Fibroblast of skin of left biceps (primary cell): ENCODE data around the gene OSBPL10.

Experiments
- DNase-seq, 2 experiments: peaks; one replicate each; pipeline ENCODE4 v3.0.0-alpha.2; 2013; ENCODE audit warnings: low read depth in 2 of 2

OSBPL10 gene

DNA sequence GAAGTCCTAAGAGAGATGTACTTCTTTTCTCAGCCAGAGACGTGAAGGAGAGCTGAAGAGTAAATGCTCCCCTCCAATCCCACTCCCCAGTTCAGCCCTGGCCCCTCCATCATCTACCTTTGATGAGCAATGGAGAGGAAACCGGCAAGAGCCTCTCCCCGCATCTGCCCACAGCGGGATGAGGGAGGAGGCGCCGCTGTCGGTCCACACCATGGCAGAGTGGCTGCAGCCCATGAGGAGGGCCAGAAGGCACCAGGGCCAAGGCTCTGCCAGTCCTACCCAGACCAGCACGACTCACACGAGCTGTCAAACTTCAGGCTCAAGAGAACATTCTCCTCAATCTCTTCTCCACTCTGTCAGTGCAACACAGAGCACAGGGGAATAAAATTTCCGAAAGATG lies 129.8 kb downstream of the OSBPL10 start:
- DNase-seq: no peak

GRCh38 chr3:31848911-31849310 lies 132.2 kb downstream of the OSBPL10 start:
- DNase-seq: no peak

- DNase-seq: no peak
These were observed 132.8 kb downstream of the OSBPL10 start for GRCh38 chr3:31848163-31848818.

DNA sequence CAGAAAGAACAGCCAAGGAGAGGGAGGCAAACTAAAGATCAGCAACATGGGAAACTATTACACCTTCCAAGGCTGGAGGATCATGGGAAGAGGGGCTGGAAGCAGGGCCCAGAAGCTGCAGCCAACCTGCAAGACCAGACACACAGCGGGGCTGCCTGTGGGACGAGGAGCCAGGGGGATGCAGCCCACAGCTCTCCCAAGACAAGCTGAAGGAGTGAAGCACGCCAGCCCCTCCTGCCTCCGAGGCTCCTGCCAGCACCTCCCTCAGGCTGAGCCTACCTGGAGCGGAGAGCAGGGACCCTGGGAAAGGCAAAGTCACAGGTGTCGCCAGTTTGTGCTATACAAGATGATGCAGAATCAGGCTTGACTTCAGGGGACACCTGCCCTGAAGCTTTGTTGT lies 133.3 kb downstream of the OSBPL10 start:
- DNase-seq: no peak

- no peak for DNase-seq
These were observed 139.5 kb downstream of the OSBPL10 start for GRCh38 chr3:31841515-31841914.

DNA sequence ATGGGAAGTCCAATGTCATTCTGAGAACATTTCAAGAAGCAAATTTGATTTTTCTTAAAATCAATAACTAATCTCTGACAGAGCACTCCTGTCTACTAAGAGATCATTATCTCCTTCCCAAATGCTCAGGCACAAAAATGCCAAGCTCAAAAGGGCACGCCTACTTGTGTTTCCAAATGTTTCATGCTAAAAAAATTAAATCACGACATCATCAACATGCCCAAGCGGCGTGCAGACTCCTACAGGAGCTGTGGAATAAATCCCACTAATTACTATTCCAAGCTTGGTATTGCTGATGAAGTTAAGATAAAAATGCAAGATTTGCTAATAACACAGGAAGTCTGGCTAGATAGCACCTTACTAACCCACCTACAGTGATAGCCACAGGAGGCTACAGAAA lies 140.8 kb downstream of the OSBPL10 start:
- DNase-seq: no peak

GRCh38 chr3:31839144-31839917 lies 141.7 kb downstream of the OSBPL10 start:
- DNase-seq: no peak

DNA sequence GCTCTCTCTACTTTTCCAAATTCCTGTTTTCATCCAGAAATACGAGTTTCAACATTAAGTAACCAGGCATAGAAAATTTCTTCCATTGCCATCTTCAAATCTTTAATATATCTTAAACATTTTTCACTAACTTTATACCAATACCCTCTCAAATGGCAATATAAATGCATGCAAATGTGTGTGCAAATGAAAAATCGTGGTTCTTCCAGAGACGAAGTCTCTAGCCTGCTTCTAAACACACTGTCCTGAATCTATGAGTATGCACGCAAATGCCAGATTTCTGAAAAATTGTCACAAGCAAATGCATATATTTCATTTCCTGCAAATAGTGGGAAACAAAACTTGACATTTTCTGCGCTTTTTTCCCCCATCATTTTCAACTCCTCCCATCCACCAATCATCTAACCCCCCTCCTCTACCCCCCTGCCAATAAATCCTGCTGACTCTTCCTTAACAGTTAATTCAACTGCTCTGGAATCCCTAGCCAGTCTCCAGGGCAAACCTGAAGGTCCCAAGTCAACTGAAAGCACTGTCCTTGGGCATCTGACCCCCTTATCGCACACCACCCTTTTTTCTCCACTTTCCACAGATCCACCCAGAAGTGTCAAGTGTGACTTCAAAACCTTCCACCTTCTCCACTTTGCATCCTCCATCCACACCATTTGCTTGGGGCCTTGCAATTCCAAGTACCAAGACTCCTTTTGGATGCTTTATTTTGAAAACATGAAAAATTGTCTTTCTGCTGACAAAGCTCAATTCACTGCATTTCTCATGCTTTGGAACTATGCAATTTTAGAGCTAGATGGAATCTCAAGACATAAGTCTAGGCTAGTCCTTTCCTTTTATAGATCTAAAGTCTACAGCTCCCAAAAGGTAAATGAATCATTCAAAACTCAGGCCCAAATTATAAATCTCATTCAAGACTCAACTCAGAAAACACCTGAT lies 144.7 kb downstream of the OSBPL10 start:
- DNase-seq: no peak

DNA sequence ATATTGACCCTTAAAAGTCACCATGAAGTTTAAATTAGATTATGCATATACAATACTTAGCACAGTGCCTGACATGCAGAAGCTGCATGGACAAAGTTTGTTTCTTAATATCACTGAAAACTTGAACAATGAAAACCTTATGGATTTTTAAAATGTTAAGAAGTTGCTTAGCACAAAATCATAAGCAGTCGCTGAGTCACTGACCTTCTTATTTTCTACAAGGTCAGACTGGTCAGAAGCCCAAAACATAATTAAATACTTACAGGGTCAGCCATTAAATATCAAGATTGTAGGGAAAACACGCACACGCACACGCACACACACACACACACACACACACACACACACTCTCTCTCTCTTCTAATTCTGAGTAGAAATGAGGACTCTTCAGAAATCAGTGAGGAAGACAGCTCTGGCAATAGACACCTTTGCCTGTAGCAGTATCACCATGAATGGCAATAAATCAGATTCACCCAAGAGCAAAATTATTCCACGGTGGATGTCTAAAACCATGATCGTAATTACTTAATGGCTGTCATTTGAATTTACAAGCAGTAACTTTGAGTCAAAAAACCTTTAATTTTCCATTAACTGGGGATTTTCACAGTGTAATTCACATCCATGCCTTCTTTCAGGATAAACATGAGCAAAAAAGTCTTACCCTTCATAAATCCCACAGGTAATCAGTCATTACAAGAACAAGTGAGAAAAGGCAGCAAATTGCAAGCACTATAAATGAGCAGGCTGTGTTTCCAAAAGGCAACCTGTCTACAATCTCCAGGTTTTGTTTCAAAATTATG lies 147.5 kb downstream of the OSBPL10 start:
- no peak for DNase-seq

DNA sequence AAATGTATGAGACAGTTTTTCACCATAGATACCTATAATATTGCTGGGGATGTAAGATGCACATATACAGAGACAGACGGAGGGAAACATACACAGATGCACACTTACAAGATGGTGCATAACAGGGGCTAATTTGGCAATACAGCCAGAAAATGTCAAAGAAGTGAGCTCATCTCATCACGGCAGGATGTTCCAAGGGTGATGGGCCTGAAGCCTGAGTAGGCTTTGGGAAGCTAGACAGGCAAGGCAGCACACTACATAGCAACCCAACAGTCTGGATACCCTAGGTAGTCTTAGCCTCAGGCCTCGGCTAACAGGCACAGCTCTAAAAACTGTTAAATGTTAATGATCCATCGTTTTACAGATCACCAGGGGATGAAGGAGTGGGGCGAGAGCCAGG lies 148.5 kb downstream of the OSBPL10 start:
- no peak for DNase-seq

DNA sequence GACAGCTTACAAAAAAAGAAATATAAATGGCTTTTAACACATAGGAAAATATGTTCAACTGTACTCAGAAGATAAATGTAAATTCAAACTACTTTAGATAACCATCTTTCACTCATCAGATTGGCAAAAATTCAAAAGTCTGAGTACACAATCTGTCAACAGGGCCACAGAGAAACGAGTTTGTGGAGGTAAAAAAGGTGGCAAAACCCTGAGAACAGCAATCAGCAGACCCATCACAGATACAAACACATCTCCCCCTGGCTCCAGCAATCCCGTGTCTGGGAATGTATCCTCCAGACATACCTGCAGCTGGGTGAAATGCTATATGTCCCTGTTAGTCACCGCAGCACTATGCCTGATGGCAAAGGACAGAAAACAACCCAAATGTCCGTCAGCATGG lies 149.5 kb downstream of the OSBPL10 start:
- DNase-seq: no peak

- no peak for DNase-seq
These were observed 151.1 kb downstream of the OSBPL10 start for GRCh38 chr3:31829826-31830426.

DNA sequence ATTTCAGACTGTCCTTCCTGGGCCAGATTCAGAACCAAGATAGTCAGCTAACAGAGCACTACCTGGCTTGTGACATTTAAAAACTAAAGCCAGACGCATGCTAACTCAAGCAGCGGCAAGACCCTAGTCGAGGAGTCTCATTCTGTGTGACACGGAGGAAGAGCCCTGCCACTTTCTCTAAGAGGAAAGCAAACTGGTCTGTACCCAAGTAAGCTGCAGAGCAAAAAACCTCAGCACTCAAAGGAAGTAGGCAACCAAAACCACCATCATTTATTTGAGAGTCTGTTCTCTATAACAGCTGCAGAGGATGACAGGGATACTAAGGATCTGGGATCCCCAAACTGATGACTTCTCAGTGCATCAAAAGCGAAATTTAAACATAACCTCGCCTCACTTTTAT lies 152.1 kb downstream of the OSBPL10 start:
- no peak for DNase-seq

DNA sequence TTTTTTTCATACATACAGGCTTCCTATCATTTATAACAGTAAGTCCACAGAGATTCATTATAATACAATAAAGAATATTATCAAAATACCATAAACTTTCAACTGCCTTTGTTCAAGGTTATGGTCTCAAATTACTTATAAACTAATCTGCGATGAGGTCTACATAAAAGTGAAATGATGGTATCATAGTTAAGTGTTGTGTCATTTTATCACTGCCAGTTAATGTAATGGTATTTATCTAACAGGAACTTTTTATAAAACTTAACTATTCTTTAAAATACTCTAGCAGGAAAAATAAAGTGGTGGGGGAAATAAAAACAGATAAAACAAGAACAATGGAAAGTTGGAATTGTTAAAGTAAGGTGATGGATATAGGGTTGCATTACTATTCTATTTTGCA lies 153.1 kb downstream of the OSBPL10 start:
- no peak for DNase-seq

GRCh38 chr3:31823184-31823583 lies 157.9 kb downstream of the OSBPL10 start:
- DNase-seq: no peak

DNA sequence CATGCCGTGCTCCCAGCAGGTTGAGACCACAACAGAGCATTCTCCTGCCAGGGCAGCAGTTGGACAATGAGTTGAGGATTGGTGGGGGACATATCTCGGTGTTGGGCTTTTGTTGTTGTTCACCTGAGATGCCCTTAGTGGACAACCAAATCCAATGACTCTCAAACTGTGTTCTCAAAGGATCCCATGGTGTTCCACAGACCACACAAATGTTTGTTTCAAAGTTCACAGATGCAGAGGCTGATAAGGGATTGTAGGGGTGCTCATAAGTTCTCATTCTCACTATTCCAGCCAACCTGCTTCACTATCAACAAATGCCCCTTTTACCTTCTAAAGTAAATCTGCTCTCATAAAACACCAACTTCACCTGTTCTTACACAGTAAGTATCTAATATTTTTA lies 159.9 kb downstream of the OSBPL10 start:
- no peak for DNase-seq

- DNase-seq: no peak
These were observed 161.6 kb downstream of the OSBPL10 start for GRCh38 chr3:31819441-31819840.

- DNase-seq: no peak
These were observed 163.6 kb downstream of the OSBPL10 start for GRCh38 chr3:31817411-31817966.

DNA sequence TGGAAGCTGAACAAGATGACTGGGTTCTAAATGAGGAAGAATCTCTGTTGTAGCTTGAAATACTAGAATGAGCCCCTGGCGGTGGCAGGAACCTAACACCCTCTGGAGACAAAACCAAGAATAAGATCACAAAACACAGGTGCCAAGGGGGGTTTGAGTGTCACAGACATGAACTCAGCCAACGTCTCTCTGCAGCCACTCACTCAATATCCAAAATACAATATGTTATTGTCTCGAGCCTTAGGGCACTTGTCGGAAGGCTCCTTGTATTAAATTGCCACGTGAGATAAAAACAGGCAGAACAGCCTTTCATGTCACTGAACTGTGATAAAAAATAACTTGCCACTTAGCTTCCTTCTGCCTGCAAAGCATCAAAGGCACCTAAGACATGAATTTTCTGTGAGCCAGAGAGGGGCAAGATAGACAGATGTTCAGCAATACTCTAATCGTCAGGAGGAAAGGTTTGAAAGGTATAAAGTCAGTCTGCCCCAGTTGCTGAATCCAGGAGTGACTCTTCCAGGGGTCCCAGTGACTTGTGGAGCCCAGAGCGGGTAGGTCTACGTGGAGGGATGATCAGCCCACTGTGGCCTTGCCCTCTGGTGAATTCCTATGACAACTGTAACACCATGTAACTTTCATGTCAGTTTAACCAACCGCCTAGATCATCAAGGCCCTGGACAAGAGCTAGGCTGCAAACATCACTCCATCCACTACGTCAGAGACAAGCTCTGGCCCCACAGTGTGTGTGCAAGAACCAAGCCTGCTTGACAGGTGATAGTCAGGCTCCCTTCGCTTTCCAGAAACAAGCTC lies 165.2 kb downstream of the OSBPL10 start:
- DNase-seq: no peak

DNA sequence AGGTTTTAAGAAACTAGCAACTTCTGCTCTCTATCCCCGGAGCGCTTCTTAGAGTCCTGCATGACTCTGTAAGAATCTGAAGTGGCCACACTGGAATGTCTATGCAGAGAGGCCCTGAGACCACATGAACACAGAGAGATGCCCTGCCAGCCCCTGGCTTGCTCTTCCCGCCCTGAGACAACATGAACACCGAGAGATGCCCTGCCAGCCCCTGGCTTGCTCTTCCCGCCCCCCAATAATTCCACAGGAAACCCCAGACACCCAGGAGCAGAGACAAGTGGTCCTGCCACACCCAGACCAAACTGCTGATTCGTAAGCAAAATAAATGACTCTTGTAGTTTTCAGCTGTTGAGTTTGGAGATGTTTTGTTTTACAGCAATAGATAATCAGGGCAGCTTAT lies 166.1 kb downstream of the OSBPL10 start:
- DNase-seq: no peak
